Activated T-cell treated with anti-CD3 and anti-CD28 coated beads, Interleukin-2, amount 50 U/mL, for 24 hours (primary cell): ENCODE data around the gene CACNA1I.

Experiments
- DNase-seq: peaks from one replicate; pipeline ENCODE4 v3.0.0-alpha.2; 2020
- H3K27ac Mint-ChIP-seq: 2 replicates; pipeline ENCODE4 v1.8.0; 2020; ENCODE audit warnings: mild to moderate bottlenecking, mixed read lengths
- H3K27me3 Mint-ChIP-seq: 2 replicates; pipeline ENCODE4 v1.8.0; 2020; ENCODE audit warnings: mixed read lengths
- H3K36me3 Mint-ChIP-seq: 2 replicates; pipeline ENCODE4 v1.8.0; 2020; ENCODE audit warnings: low read depth, mixed read lengths
- H3K4me1 Mint-ChIP-seq: 2 replicates; pipeline ENCODE4 v1.8.0; 2020; ENCODE audit warnings: low read depth, mixed read lengths
- H3K4me3 Mint-ChIP-seq: 2 replicates; pipeline ENCODE4 v1.8.0; 2020; ENCODE audit warnings: mild to moderate bottlenecking, moderate library complexity, mixed read lengths
- H3K9me3 Mint-ChIP-seq: 2 replicates; pipeline ENCODE4 v1.8.0; 2020; ENCODE audit warnings: mixed read lengths

The CACNA1I gene

GRCh38 chr22:39554151-39554550 is 16.4 kb upstream of the CACNA1I start:
- Mint-ChIP-seq H3K27ac (no peak overlapping the region), H3K36me3 (no peaks in the 10 kb centered on the region), H3K4me1 (peaks cover 5% of the 10 kb centered on the region), H3K4me3 (no peak overlapping the region), H3K27me3 (peaks cover 48% of the 10 kb centered on the region), H3K9me3 (no peaks in the 10 kb centered on the region)
- DNase-seq, result no peak

DNA sequence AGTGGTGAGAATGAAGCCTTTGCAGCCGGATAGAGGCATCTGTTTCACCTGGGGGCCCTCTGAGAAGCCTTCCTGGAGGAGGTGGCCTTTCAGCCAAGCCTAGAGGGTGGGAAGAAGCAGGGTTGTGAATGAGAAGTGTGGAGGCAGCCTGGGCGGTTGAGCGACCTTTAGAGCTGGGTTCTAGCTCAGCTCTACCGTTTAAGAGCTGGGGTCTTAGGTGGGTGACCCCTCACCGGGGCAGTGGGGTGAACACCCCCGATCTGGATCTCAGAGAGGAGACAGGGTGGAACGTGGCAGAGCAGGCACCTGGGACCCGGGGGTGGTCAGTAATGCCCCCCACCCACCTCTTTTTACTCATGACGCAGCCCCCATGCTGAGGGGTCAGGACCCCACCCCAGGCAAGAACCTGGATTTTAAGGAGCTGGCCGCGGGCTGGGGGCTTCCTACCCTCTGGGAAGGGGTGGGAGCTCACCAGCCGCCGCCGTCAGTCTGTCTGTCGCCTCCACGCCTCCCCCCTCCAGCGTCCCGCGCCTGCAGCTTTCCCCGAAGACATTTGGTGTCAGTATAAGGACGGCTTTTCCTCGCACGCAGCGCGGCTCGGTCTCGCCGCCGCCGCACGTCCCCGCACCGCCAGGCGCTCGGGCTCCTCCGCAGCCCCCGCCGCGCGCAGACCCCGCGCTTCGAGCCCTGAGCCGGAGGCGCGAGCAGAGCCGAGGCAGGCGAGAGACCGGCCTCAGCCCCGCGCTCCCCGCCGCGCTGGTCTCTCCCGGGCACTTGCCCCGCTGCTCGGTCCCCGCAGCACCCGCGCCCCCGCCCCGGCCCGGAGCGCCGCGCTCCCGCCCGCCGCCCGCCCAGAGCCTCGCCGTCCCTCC is 13.3 kb upstream of the CACNA1I start:
- Mint-ChIP-seq H3K9me3 (no peaks in the 10 kb centered on the region), H3K36me3 (no peaks in the 10 kb centered on the region), H3K27me3 (peaks cover 47% of the 10 kb centered on the region), H3K4me3 (peak overlapping the region; percentile 51), H3K27ac (no peak overlapping the region), H3K4me1 (peaks cover 5% of the 10 kb centered on the region)
- peak; percentile 68 for DNase-seq

DNA sequence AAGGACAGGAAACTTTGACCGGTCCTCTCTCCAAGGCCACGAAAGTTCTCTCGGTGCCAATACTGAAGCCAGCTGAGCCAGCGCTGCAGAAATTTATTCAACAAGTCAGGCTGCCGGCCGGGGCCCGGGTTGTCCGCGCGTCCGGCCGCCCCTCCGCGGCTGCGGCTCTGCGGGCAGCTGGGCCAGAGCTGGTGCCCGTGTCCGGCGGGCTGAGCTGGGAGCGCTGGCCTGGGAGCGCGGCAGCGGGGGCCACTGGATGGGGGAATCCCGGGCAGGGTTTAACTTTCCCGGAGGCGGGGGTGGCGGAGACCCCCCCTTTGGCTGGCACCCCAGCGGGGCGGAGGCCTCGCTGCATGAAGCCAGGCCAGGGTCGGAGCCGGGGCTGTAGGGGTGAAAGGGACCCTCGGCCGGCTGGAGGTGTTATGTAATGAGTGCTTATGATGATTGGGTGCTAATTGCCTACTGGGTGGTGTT is 12.3 kb upstream of the CACNA1I start:
- Mint-ChIP-seq H3K4me3 (peak overlapping the region; percentile 60), H3K27ac (no peak overlapping the region), H3K36me3 (no peaks in the 10 kb centered on the region), H3K4me1 (peaks cover 5% of the 10 kb centered on the region), H3K27me3 (peaks cover 47% of the 10 kb centered on the region), H3K9me3 (no peaks in the 10 kb centered on the region)
- DNase-seq, result no peak

- Mint-ChIP-seq H3K36me3 (no peaks in the 10 kb centered on the region), H3K27ac (no peak overlapping the region), H3K4me3 (no peak overlapping the region), H3K9me3 (no peaks in the 10 kb centered on the region), H3K4me1 (peaks cover 5% of the 10 kb centered on the region), H3K27me3 (peaks cover 47% of the 10 kb centered on the region)
- no peak for DNase-seq
Measured at GRCh38 chr22:39558950-39559349, 11.6 kb upstream of the CACNA1I start.

GRCh38 chr22:39559456-39560105 is 11.0 kb upstream of the CACNA1I start:
- peaks cover 5% of the 10 kb centered on the region for H3K4me1 Mint-ChIP-seq
- no peak overlapping the region for H3K4me3 Mint-ChIP-seq
- H3K36me3 Mint-ChIP-seq, result no peaks in the 10 kb centered on the region
- H3K27me3 Mint-ChIP-seq, result peaks cover 42% of the 10 kb centered on the region
- no peak for DNase-seq
- no peak overlapping the region for H3K27ac Mint-ChIP-seq
- H3K9me3 Mint-ChIP-seq, result no peaks in the 10 kb centered on the region

DNA sequence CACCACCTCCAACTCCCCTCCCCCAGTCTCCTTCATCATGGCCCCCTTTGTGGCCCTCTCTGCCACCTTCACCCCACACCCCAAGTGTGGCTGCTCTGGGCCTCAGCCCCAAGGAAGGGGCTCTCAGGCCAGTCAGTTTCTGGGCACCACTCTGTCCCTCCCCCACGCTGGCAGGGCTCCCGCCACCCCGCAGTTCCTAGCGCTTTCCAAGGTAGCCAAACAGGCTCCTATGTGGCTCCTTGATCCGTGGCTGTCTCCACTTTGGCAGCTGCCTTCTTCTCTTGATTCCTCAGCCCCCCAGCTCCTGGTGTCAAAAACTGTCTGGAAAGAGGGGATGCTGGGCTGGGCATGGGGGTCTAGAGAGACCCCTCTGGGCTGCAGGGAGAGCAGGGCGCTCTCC is 10.4 kb upstream of the CACNA1I start:
- DNase-seq, result no peak
- H3K36me3 Mint-ChIP-seq, result no peaks in the 10 kb centered on the region
- H3K27me3 Mint-ChIP-seq, result peaks cover 41% of the 10 kb centered on the region
- no peaks in the 10 kb centered on the region for H3K9me3 Mint-ChIP-seq
- H3K27ac Mint-ChIP-seq, result no peak overlapping the region
- H3K4me3 Mint-ChIP-seq, result no peak overlapping the region
- H3K4me1 Mint-ChIP-seq, result peaks cover 5% of the 10 kb centered on the region

DNA sequence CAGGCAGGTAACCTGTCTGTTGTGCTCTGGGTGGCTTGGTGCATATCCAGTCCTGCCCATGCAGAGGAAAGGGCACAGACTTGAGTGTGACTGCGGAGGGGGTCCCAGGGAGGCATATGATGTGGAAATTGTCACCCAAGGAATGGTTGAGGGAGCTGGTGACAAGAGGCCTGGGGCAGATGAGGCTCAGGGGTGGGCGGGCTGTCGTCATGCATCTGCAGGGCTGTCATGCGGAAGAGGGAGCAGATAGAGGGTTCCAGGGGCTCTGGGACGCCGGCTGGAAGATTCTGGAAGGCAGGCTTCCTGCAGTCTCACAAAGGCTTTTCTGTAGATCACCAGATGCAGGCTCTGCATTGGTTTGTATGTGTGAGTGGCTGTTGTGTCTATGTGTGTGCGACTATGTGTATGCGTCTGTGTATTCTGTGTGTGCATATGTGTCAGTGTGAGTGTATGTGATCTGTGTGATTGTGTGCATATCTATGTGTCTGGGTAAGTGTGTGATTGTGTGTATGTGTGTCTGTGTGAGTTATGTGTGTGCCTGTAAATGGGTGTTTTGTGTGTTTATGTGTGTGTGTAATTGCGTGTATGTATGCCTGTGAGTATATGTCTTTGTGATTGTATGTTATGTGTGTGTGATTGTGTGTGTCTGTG is 7.6 kb upstream of the CACNA1I start:
- H3K27me3 Mint-ChIP-seq, result peaks cover 22% of the 10 kb centered on the region
- no peaks in the 10 kb centered on the region for H3K36me3 Mint-ChIP-seq
- no peak for DNase-seq
- H3K4me1 Mint-ChIP-seq, result peaks cover 15% of the 10 kb centered on the region
- H3K27ac Mint-ChIP-seq, result no peak overlapping the region
- H3K4me3 Mint-ChIP-seq, result no peak overlapping the region
- peaks cover 6% of the 10 kb centered on the region for H3K9me3 Mint-ChIP-seq

DNA sequence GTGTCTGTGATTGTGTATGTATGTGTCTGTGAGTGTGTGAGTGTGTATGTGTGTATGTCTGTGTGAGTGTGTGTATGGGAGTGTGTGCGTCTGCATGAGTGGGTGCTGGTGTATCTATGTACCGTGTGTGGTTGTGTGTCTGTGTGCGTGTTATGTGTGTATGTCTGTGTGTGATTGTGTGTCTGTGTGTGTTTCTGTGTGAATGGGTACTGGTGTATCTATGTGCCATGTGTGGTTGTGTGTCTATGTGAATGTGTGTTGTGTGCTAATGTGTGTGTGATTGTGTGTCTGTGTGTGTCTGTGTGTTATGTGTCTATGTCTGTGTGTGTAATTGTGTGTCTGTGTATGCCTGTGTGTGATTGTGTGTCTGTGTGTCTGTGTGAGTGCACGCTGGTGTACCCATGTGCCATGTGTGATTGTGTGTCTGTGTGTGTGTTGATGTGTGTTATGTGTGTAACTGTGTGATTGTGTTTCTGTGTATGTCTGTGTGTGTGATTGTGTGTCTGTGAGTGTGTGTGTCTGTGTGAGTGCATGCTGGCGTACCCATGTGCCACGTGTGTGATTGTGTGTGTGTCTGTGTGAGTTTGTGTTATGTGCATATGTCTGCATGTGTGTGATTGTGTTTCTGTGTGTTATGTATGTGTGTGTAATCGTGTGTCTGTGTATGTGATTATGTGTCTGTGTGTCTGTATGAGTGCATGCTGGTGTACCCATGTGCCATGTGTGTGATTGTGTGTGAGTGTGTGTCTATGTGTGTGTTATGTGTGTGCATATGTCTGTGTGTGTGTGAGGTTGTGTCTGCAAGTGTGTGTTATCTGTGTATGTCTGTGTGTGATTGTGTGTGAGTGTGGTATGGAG is 6.8 kb upstream of the CACNA1I start:
- H3K36me3 Mint-ChIP-seq, result no peaks in the 10 kb centered on the region
- H3K27me3 Mint-ChIP-seq, result peaks cover 17% of the 10 kb centered on the region
- H3K4me3 Mint-ChIP-seq, result no peak overlapping the region
- H3K9me3 Mint-ChIP-seq, result peaks cover 6% of the 10 kb centered on the region
- DNase-seq, result no peak
- peaks cover 17% of the 10 kb centered on the region for H3K4me1 Mint-ChIP-seq
- H3K27ac Mint-ChIP-seq, result no peak overlapping the region

DNA sequence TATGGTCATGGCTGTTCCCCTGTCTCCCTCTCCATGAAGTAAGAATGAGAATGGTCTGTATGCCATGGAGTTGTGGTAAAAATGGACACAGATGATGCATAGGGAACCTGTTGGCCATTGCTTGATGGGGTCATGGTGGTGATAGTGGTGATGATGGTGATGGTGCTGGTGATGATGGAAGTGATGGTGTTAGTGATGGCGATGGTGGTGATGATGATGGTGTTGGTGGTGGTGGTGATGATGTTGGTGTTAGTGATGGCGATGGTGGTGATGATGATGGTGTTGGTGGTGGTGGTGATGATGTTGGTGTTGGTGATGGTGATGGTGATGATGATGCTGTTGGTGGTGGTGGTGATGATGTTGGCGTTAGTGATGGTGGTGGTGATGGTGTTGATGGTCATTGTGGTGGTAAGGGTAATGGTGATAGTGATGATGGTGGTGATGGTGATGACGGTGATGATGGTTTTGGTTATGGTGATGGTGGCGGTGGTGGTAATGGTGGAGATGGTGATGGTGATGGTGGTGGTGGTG is 5.1 kb upstream of the CACNA1I start:
- H3K4me3 Mint-ChIP-seq, result no peak overlapping the region
- DNase-seq, result no peak
- no peaks in the 10 kb centered on the region for H3K36me3 Mint-ChIP-seq
- peaks cover 3% of the 10 kb centered on the region for H3K27me3 Mint-ChIP-seq
- peaks cover 6% of the 10 kb centered on the region for H3K9me3 Mint-ChIP-seq
- peaks cover 17% of the 10 kb centered on the region for H3K4me1 Mint-ChIP-seq
- no peak overlapping the region for H3K27ac Mint-ChIP-seq

- H3K36me3 Mint-ChIP-seq, result no peaks in the 10 kb centered on the region
- H3K27ac Mint-ChIP-seq, result peak overlapping the region; percentile 63
- H3K4me3 Mint-ChIP-seq, result no peak overlapping the region
- H3K4me1 Mint-ChIP-seq, result peaks cover 17% of the 10 kb centered on the region
- H3K9me3 Mint-ChIP-seq, result peaks cover 6% of the 10 kb centered on the region
- peak; percentile 56 for DNase-seq
- H3K27me3 Mint-ChIP-seq, result no peaks in the 10 kb centered on the region
Measured at GRCh38 chr22:39567135-39567946, 3.2 kb upstream of the CACNA1I start.

- Mint-ChIP-seq H3K9me3 (peaks cover 6% of the 10 kb centered on the region), H3K4me3 (no peak overlapping the region), H3K4me1 (peaks cover 17% of the 10 kb centered on the region), H3K27ac (no peak overlapping the region), H3K36me3 (no peaks in the 10 kb centered on the region), H3K27me3 (no peaks in the 10 kb centered on the region)
- DNase-seq, result no peak
Measured at GRCh38 chr22:39568278-39568981, 2.1 kb upstream of the CACNA1I start.

DNA sequence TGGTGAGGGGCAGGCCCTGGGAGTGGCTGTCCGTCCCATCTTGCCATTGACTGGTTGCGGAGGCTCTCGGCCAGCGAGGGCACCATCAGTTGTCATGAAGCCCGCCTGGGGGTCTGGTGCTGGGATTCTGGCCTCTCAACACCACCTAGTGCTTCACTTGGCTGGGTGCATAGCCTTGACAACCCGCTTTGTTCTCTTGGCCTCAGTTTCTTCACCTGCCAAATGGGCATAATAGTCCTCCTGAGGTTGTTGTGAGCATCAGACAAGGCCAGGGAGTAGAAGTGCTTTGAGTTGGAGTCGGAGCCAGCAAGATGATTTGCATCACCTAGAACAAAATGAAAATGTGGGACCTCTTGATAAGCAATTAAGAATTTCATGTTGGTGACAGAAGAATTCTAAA is 1.5 kb upstream of the CACNA1I start:
- Mint-ChIP-seq H3K4me1 (peaks cover 17% of the 10 kb centered on the region), H3K9me3 (peaks cover 6% of the 10 kb centered on the region), H3K27me3 (no peaks in the 10 kb centered on the region), H3K4me3 (no peak overlapping the region), H3K36me3 (no peaks in the 10 kb centered on the region), H3K27ac (no peak overlapping the region)
- no peak for DNase-seq

- Mint-ChIP-seq H3K27me3 (no peaks in the 10 kb centered on the region), H3K4me1 (peaks cover 17% of the 10 kb centered on the region), H3K36me3 (no peaks in the 10 kb centered on the region), H3K27ac (no peak overlapping the region), H3K4me3 (no peak overlapping the region), H3K9me3 (peaks cover 6% of the 10 kb centered on the region)
- no peak for DNase-seq
Measured at GRCh38 chr22:39570226-39570625, 327 bp upstream of the CACNA1I start.
